Activated CD8-positive, alpha-beta memory T cell treated with anti-CD3 and anti-CD28 coated beads, Interleukin-2, amount 50 U/mL, for 1 hour (primary cell): Measurements from ENCODE around the gene RASA4B.
A peak's percentile ranks its signal among the peaks of the same experiment; 100 is the strongest.
"Not testable (repeated sequence)": the region's sequence is repeated elsewhere in the genome, so short reads cannot be mapped to it uniquely, and the experiment has no call there.

ENCODE experiments used
- DNase-seq: peaks from one replicate; pipeline ENCODE4 v3.0.0-alpha.2; 2020; ENCODE audit errors: extremely low read depth

Gene RASA4B

DNA sequence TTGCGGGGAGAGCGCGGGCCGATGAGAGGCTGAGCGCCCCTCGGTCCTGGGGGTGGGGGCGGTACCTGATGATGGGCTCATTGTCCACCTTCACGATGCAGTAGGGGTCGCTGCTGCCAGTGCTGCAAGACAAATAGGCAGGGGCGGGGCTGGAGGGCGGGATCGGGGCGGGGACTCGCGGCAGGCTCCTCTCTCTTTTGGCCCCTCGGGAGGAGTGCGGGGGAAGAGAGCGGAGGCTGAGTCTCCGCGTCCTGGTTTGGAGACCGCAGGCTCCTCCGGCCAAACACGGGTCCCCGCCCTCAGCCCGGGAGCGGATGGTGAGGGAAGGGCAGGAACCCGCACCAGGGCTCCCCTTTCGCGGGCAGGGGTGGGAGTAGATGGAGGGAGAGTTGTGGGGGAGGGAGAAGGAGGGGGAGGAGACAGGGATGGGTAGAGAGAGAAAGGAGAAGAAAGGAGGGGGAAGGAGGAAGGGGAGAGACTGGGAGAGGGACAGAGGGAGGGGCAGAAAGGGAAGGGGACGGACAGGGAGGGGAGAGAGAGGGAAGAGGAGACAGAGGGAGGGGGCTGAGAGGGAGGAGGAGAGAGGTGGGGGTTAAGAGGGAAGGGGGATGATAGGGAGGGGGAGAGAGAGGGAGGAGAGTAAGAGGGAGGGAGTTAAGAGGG lies 5.6 kb downstream of the RASA4B start:
- not testable (repeated sequence) for DNase-seq

DNA sequence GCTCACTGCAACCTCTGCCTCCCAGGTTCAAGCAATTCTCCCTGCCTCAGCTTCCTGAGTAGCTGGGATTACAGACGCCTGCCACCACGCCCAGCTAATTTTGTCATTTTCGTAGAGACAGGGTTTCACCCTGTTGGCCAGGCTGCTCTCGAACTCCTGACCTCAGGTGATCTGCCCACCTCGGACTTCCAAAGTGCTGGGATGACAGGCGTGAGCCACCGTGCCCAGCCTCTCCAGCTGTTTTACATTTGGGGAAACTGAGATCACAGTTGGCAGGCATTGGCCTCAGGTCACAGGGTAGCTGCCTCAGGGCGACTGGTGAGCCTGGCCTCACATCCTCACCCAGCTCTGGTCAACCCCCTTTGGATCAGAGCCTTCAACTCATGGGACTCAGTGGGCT lies 7.0 kb downstream of the RASA4B start:
- not testable (repeated sequence) for DNase-seq

DNA sequence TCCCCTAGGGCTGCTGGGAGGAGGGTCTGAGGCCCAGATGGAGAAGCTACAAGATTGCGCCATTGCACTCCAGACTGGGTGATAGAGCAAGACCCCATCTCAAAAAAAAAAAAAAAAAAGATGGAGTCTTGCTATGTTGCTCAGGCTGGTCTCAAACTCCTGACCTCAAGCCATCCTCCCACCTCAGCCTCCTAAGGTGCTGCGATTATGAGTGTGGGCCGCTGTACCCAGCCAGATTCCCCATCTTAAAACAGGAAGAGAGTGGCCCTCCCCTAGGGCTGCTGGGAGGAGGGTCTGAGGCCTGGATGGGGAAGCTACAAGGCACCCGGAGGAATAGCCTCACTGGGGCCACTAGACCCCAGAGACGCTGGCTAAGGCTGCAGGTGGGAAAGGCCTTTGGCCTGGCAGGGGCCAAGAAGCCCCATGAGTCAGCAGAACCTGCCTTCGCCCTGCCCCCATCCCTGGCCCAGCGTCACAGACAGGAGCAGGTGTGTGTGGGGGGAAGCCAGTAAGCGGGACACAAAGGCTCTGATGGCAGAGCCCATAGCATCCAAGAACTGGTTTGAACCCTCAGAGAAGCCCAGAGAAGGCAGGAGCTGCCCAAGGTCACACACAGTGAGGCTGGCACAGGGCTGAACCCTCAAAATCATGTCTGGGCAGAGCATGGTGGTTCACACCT lies 10.0 kb downstream of the RASA4B start:
- DNase-seq: not testable (repeated sequence)

DNA sequence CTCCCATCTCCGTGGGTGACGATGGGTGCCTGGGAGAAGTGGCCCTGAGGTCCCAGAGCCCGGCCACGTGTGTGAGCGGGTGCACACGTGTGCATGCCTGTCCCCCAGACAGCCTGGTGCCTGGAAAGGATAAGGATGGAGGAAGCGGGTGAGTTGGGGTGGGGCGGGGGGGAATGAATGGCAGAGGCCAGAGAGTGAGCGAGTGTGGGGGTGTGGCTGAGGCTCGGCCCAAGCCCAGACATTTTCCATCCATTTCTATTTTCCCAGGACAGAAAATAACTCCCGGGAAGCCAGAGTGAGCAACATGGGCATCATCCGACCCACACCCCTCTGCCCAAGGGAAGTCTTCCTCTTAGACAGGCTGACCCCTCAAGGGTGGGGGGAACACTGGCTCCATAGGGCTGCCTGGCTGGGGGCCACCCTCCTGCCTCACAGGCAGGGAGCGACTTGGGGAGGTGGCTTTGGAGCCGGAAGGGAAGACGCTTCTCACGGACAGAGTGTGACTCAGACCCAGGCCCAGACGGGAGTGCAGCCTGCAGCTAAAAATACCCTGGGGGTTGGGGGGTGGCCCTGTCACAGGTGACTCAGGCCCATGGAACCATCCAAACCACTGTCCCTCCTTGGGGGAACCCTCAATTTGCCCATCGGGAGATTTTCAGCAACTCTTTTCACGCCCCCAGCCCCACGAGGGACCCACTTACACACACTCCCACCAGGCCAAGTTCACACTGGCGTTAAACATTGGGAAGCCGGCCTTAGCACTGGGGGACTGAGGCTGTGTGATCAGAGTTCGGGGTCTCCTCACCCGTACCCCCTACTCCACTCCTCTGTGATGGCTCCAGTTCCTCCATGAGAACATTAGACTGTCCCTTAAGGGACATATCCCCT lies 12.0 kb downstream of the RASA4B start:
- DNase-seq: not testable (repeated sequence)

DNA sequence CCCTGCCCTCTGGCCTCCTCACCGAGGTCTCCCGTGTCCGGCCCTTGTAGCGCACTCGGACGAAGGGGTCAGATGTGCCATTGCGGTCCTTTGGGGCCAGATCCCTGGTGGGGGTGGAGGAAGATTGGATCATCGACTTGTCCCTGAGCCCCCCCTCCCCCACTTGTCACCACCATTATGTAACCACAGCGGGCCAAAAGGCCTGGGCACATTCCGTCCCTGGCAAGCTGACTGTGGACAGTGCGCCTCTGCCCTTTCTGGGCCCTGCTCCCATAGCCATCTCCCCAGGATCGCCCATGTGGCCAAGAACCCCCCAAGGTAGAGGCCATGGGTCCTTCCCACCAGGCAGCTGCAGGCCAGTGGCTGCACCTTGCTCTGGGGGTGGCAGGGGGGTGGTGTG lies 14.4 kb downstream of the RASA4B start:
- DNase-seq: not testable (repeated sequence)

DNA sequence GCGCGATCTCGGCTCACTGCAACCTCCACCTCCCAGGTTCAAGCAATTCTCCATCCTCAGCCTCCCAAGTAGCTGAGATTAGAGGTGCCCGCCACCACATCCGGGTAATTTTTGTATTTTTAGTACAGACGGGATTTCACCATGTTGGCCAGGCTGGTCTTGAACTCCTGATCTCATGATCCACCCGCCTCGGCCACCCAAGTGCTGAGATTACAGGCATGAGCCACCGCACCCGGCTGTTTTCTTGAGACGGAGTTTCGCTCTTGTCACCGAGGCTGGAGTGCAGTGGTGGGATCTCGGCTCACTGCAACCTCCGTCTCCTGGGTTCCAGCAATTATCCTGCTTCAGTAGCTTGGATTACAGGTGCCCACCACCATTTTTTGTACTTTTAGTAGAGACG lies 19.3 kb downstream of the RASA4B start:
- not testable (repeated sequence) for DNase-seq

DNA sequence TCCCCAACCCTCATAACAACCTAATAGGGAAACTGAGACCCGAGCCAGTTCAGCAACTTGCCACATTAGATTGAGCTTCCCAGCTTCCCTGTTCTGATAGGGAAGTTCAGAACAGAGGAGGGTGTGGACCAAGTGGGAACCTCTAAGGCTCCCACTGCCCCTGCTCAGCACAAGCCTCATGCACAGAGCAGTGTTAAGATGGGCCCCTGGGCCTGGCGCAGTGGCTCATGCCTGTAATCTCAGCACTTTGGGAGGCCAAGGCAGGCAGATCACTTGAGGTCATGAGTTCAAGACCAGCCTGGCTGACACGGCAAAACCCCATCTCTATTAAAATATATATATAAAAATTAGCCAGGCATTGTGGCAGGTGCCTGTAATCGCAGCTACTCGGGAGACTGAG lies 20.3 kb downstream of the RASA4B start:
- not testable (repeated sequence) for DNase-seq

DNA sequence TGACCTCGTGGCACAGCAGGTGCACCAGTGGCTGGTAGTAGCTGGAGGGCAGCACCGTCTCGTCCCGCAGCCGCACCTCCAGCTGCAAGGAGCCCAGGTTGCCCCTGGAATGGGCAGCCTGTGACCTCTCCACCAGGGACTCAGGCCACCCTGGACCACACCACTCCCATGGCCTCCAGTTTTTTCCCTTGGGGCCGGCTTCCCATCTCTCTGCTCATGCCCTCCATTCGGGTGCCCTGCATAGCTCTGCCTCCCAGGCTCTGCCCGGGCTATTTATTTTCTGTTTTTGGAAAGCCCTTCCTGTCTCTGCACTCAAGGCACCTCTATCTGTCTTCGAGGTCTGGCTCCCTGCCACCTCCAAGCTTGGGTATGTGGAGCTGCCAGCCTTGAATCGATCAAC lies 20.7 kb downstream of the RASA4B start:
- DNase-seq: not testable (repeated sequence)

DNA sequence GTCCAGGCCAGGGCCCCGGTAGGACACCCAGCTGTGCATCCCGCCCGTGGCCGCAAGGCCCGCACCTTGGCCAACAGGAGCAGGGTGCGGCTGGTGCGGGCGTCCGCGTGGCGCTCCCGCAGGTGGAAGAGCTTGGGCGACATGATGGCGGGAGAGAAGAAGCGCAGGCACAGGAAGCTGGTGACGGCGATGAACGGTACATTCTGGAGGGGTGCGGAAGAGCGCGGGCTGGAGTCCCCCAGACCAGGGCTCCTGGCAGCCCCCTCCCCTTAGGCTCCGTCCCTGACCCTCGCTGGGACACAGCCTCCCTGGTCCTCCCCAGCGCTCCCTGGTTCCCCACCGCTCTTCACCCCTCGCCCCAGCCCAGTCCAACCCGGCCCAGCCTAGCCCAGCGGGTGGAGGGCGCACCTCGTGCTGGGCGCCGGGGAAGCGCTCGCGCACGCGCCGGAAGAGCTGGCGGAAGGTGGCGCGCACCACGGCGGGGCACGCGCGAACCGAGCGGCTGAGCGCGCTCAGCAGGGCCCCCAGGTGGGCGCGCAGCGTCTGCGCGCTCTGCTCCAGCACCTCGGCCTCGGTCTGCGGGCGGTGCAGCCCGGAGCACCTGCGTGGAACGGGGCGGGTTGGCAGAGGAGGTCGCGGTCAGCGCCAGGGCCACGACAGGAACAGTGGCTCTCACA lies 23.0 kb downstream of the RASA4B start:
- not testable (repeated sequence) for DNase-seq

DNA sequence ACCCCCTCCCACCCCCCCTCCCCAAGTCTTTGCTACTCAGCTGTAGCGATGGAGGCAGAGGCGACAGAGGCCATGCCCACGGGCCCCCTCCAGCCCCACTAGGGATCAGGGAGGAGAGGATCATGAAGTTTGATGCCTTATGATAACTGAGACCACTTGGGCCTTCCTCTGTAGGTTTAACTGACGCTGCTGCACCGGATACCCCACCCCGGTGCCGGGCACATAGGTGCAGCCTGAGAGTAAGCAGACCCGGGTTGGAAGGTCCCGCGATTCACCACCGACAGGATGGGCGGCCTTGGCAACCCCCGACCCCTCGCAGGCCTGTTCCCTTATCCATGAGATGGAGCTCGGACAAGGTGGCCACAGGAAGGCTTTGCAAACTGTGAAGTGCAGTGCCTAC lies 23.6 kb downstream of the RASA4B start:
- DNase-seq: not testable (repeated sequence)

DNA sequence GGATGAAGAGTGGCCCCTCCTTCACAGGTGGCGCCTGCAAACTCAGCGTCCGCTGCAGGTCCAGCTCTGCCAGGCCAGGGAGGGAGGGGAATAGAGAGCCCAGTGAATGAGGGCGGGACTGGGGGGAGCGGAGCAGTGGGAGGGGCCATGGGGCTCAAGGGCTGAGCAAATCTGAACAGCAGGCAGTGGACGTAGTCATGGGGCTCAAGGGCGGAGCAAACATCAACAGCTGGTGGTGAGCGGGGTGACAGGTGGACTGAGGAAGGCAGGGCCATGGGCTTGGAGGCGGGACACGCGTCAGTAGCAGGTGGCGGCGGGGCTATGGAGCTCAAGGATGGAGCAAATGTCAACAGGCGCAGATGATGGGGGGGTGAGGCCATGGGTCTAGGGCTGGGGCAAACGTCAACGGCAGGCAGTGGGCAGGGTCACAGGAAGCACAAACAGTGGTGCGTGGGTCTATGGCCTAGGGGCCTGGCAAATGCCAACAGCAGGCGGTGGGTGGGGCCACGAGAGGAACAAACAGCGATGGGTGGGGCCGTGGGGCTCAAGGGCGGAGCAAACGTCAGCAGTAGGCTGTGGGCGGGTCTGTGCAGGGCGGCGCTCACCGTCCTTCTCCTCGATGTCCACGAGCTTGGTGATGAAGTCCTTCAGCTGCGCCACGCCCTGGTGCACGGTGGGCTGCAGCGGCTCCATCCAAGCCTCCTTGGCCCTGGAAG lies 24.2 kb downstream of the RASA4B start:
- not testable (repeated sequence) for DNase-seq

DNA sequence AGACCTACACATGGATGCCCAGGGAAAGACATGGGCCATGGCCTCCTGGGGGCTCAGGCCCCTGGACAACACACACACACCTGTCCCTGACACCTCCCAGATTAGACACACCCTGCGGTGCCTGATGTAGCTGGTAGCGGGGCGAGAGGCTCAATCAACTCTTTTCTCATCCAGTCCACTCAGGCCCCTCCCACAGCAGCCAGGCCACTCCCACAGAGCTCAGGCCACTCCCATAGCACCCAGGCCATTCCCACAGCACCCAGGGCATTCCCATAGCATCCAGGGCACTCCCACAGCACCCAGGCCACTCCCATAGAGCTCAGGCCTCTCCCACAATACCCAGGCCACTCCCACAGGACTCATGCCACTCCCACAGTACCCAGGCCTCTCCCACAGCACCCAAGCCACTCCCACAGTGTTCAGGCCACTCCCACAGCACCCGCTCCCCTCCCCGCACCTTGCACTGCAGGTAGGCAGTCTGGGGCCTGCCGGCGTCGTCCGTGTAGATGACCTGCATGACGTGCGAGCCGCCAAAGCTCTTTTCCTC lies 27.0 kb downstream of the RASA4B start:
- DNase-seq: not testable (repeated sequence)

DNA sequence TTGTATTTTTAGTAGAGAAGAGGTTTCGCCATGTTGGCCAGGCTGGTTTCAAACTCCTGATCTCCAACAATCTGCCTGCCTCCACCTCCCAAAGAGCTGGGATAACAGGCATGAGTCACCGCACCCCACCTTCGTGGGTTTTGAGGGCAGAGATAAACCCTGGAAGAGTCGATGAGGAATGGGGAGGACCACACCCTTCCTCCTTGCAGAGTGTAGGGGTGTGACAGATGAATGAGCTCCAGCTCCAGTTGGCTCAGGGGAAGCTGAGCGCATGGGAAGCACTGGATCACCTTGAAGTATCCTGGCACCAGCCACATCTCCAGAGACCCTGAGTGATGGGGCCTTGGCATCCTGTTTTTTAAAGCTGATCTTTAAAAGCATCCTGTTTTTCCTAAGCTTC lies 33.3 kb downstream of the RASA4B start:
- not testable (repeated sequence) for DNase-seq

DNA sequence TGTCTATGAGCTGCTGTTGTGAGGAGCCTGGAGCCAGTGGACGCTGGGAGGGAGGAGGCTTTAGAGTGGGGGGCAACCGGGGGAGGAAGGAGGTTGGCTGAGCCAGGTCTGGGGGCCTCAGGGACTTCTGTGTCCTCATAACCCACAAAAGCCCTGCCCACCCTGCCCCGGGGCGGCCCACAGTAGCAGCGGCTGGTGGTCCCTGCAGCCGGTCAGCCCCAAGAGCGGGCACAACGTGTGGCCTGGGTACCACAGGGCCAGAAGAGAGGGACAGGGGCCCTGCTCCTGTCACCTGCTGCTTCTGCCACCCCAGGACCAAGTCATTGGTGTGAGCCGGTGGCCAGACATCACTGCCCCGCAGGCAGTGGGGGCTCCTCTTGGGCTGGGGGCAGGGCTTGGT lies 35.6 kb downstream of the RASA4B start:
- not testable (repeated sequence) for DNase-seq

DNA sequence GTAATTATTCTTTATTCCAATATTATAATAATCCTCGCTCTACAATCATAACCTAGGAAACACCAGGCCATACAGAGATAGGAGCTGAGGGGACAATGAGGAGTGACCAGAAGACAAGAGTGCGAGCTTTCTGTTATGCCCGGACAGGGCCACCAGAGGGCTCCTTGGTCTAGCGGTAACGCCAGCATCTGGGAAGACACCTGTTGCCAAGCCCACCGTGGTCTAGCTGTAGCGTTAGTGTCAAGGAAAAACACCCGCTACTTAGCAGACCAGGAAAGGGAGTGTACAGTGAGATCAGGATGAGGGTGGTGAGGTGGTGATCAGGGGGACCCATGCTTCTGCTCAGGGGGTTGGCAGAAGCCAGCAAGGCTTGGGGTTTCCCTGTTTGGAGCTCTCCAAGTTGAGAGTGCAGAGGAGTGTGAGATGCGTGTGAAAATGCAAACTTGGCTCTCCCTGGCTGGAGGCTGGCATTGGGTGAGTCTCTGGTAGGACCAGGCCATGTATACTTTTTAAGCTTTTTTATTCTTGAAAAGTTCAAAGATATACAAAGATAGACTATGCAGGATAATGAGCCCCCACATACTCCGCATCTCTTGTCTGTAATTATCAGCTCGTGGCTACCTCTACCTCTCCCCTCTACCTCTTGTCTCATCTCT lies 37.5 kb downstream of the RASA4B start:
- DNase-seq: not testable (repeated sequence)

DNA sequence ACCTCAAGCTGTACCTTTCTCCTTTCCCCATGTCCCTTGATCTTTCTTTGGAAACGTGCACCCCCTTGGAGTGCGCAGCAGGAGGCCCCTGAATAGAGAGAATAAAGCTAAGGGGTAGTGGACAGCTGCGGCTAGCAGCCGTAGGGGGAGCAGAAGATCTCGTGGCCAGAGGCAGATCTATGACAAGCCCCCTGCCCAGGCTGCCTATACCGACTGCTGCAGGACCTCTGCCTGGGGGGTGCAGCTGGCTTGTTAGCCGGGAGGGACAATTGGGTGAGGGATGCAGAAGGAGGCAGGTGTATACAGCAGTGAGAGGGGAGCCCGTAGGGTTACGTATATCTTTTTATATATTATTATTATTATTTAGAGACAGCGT lies 38.4 kb downstream of the RASA4B start:
- DNase-seq: not testable (repeated sequence)

DNA sequence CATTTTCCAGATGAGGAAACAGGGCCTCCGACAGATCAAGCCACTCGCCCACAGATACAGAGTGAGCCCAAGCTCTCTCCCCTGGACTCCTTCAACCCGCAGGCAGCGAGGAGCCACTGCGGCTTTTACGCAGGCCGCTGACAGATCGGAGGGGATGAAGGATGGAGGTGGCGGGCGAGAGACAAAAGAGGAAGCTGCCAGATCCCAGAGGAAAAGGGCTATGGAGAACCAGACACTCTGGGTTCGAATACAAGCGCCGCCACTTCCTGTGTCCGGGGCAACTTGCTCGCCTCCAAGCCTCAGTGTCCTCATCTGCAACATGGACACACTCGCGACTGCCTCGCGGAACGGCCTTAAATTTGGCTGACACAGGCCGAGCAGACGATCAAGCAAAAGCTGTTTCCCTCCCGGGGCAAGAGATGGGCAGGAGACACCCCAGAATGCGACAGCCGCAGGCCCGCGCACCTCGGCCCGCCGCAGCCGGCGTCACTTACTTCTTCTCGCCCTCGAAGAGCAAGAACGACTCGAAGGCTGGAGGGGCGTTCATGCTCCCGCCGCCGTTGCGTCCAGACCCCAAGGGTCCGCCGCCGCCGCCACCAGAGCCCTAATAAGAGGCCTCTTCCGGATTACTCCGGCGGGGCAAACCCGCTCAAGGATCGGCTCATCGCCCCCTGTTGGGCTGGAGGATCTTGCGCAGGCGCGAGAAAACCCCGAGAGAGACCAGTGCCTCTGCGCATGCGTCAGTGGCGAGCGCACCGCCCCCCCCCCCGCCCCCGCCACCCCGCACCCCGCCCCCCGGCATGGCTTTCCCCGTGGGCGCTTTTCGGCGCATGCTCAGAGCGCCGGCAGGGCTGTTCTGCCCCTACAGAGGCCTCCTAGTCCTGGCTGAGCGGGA lies 39.0 kb downstream of the RASA4B start, which contains the start of gene POLR2J:
POLR2J (minus strand) TSS at position 609 of the 895 bp plus-strand sequence; CDS start at position 547, 62 bp downstream.
- peak; percentile 86 for DNase-seq

DNA sequence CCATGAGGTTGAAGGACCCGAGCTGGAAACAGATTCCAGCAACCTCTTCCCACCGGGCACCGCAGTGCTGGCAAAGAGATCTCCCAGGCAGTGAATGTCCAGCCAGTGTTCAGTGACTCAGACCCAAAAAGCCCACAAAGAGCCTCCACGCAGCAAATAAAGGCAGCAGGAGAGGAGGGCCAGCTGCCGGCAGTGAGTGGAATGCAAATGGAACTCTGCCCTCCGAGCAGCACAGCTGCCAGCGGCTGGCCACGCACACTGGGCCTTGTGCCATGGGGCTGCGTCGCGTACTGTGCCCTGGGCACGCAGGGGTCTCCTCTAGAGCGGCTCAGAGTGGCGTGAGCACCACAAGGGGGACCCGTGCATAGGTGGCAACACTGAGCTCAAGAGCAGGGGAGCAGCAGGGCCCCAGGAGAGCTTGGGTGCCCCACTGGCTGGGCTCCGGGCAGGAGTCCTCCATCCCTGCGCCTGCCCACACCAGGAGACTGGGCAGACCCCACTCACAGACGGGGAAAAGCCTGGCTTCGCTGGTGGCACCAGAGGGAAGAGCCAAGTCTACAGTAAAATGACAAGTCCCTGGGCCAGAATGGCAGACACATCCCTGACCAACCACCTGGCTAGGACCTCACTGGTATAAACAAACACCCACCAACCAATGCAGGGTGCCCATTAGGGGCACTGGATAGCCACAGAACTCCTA lies 42.7 kb downstream of the RASA4B start:
- DNase-seq: not testable (repeated sequence)

DNA sequence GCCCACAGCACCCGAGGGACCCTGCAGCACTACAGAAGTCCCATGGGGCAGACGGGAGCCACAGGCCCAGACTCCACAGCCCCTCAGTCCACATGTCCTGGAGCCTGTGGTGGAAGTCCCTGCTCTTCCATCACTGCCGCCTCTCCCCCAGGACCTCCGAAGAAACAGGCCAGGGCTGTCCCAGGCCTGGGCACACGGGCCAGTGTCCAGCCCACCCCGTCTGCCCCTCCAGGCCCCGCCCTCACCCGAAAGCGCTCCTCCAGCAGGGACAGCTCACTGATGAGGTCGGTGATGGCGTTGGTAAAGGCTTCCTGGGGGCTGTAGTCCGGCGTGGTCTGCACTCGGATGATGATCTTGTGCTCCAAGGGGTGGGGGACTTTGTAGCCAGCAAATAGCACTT lies 43.5 kb downstream of the RASA4B start:
- not testable (repeated sequence) for DNase-seq
